Prostate gland (tissue), 2 donors: ENCODE results near the gene ITGB4.
A peak's percentile ranks its signal among the peaks of the same experiment; 100 is the strongest.

Experiments
- POLR2A ChIP-seq: fragments of 450-650 bp; IDR thresholded peaks from one replicate; pipeline ENCODE4 v1.6.1; 2016; ENCODE audit warnings: antibody characterized with exemption, mild to moderate bottlenecking
- TF ChIP-seq, protein P1 (sequence below), 4 experiments: fragments of 200-600 bp in 2 of 4; fragments of 450-650 bp in 2 of 4; sonication (generic) in 2 of 4; IDR thresholded peaks; 1 replicate in 3 of 4; 2 replicates in 1 of 4; pipeline ENCODE4 v1.5.1; 2016 to 2019; ENCODE audit warnings: antibody characterized with exemption in 4 of 4, mild to moderate bottlenecking in 2 of 4, moderate library complexity in 2 of 4

GRCh38 chr17:75720656-75721462 lies at the start of gene ITGB4:
- peak; percentile 41 for TF ChIP-seq POLR2A
- TF ChIP-seq, protein P1, sequence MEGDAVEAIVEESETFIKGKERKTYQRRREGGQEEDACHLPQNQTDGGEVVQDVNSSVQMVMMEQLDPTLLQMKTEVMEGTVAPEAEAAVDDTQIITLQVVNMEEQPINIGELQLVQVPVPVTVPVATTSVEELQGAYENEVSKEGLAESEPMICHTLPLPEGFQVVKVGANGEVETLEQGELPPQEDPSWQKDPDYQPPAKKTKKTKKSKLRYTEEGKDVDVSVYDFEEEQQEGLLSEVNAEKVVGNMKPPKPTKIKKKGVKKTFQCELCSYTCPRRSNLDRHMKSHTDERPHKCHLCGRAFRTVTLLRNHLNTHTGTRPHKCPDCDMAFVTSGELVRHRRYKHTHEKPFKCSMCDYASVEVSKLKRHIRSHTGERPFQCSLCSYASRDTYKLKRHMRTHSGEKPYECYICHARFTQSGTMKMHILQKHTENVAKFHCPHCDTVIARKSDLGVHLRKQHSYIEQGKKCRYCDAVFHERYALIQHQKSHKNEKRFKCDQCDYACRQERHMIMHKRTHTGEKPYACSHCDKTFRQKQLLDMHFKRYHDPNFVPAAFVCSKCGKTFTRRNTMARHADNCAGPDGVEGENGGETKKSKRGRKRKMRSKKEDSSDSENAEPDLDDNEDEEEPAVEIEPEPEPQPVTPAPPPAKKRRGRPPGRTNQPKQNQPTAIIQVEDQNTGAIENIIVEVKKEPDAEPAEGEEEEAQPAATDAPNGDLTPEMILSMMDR (IDR thresholded peaks at IDR 0.05): peak in 1 of 4 experiments; percentile 42
